HG03196 (cell line): Measurements from ENCODE around the gene RSPO1.

Experiments used
- ATAC-seq: cut with Tn5 transposase; IDR thresholded peaks from one replicate; pipeline ENCODE4 v1.9.1; 2021; ENCODE audit not compliant: unreplicated experiment

RSPO1 gene

GRCh38 chr1:37657620-37658412 lies 23.1 kb upstream of the RSPO1 start:
- no peak for ATAC-seq

- no peak for ATAC-seq
These were observed 22.2 kb upstream of the RSPO1 start for GRCh38 chr1:37656881-37657280.

GRCh38 chr1:37656026-37656425 lies 21.3 kb upstream of the RSPO1 start:
- no peak for ATAC-seq

- no peak for ATAC-seq
These were observed 20.6 kb upstream of the RSPO1 start for GRCh38 chr1:37655274-37655673.

- no peak for ATAC-seq
These were observed 19.2 kb upstream of the RSPO1 start for GRCh38 chr1:37653906-37654305.

- ATAC-seq, result no peak
These were observed 18.3 kb upstream of the RSPO1 start for GRCh38 chr1:37652976-37653375.

- no peak for ATAC-seq
These were observed 17.1 kb upstream of the RSPO1 start for GRCh38 chr1:37651803-37652202.

- no peak for ATAC-seq
These were observed 16.0 kb upstream of the RSPO1 start for GRCh38 chr1:37650721-37651120.

- ATAC-seq, result no peak
These were observed 15.5 kb upstream of the RSPO1 start for GRCh38 chr1:37650173-37650572.

GRCh38 chr1:37647281-37647680 lies 12.6 kb upstream of the RSPO1 start:
- ATAC-seq, result no peak

- no peak for ATAC-seq
These were observed 6.4 kb upstream of the RSPO1 start for GRCh38 chr1:37641059-37641458.

- ATAC-seq, result no peak
These were observed 1.7 kb upstream of the RSPO1 start for GRCh38 chr1:37636435-37636834.

GRCh38 chr1:37634992-37635902 lies 555 bp upstream of the RSPO1 start:
- no peak for ATAC-seq

- ATAC-seq, result no peak
These were observed 801 bp downstream of the RSPO1 start for GRCh38 chr1:37633938-37634243.

GRCh38 chr1:37633040-37633937 lies 1.4 kb downstream of the RSPO1 start:
- ATAC-seq, result no peak

GRCh38 chr1:37631036-37631435 lies 3.7 kb downstream of the RSPO1 start:
- no peak for ATAC-seq

- ATAC-seq, result no peak
These were observed 4.2 kb downstream of the RSPO1 start for GRCh38 chr1:37630426-37631028.

- no peak for ATAC-seq
These were observed 4.8 kb downstream of the RSPO1 start for GRCh38 chr1:37629726-37630425.

- no peak for ATAC-seq
These were observed 5.7 kb downstream of the RSPO1 start for GRCh38 chr1:37629008-37629407.

- no peak for ATAC-seq
These were observed 6.6 kb downstream of the RSPO1 start for GRCh38 chr1:37628026-37628556.
